Activated CD8-positive, alpha-beta memory T cell treated with anti-CD3 and anti-CD28 coated beads for 4 hours (primary cell): ENCODE measurements around the gene C16orf46.

Experiments
- DNase-seq, 2 donors: peaks; one replicate each; pipeline ENCODE4 v3.0.0-alpha.2; 2020; ENCODE audit warnings: low read depth in 2 of 2

C16orf46 gene

GRCh38 chr16:81012974-81013373 is 64.1 kb downstream of the C16orf46 start:
- no peak for DNase-seq
